Activated CD4-positive, alpha-beta T cell treated with anti-CD3 and anti-CD28 coated beads for 48 hours (primary cell): ENCODE measurements around the gene RASD2.
"Not testable (repeated sequence)": the region's sequence is repeated elsewhere in the genome, so short reads cannot be mapped to it uniquely, and the experiment has no call there.

Experiments
- DNase-seq: peaks from one replicate; pipeline ENCODE4 v3.0.0-alpha.2; 2020

RASD2 gene

DNA sequence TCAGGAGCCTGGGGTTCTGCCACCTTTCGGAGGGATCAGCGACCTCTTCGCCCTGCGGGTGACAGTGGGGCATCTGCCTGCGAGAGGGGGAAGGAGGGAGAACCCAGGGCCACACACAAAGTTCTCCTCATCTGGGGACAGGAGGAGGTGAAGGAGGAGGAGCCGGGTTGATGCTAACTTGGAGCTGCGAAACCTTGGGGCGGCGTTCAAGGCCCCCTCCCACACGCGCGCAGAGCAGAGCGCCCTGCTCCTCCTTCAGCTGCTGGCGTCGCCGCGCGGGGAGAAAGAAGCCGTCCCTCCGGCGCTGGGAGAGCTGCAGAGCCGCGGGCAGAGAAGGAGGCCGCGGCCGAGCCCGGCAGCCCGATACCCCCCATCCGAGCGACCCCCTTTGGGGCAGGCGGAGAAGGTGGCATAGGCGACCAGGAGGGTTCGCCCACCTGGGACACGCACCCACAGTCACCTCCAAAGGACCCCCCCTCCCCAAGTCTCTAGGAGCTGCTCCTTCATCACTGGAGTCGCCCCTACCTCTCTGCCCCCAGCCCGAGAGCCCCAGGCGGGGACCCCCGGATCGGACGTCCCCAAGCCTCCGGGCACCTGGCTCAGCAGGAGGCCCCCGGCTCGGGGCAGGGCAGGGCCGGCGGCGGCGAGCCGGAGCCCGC, at the start of gene RASD2:
Gene RASD2, plus strand, starts transcription at position 237 of the 659 bp plus-strand sequence. CDS start 5,979 bp downstream, outside the sequence.
- DNase-seq: peak; percentile 64

- not testable (repeated sequence) for DNase-seq
Measured at GRCh38 chr22:35491061-35491907, 49.3 kb upstream of the RASD2 start.

DNA sequence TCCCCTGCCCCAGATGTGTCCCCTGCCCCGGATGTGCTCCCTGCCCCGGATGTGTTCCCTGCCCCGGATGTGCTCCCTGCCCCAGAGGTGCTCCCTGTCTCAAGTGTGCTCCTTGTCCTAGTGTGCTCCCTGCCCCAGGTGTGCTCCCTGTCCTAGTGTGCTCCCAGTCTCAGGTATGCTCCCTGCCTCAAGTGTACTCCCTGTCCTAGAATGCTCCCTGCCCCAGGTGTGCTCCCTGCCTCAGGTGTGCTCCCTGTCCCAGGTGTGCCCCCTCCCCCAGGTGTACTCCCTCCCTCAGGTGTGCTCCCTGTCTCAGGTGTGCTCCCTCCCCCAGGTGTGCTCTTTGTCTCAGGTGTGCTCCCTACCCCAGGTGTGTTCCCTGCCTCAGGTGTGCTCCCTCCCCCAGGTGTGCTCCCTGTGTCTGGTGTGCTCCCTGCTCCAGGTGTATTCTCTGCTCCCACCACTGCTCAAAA, 48.7 kb upstream of the RASD2 start:
- no peak for DNase-seq

GRCh38 chr22:35493074-35493473, 47.6 kb upstream of the RASD2 start:
- DNase-seq: no peak

DNA sequence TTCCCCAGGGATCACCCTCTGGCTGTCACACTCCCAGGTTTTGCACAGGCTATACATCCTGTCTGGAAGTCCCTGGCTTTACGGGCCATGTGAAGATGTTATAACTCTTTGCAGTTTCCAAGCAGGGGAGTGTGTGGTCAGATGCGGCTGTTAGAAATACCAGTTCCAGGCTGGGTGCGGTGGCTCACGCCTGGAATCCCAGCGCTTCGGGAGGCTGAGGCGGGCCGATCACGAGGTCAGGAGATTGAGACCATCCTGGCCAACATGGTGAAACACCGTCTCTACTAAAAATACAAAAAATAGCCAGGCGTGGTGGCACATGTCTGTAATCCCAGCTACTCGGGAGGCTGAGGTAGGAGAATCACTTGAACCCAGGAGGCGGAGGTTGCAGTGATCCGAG, 44.9 kb upstream of the RASD2 start:
- DNase-seq: not testable (repeated sequence)

- no peak for DNase-seq
Measured at GRCh38 chr22:35496768-35497312, 43.8 kb upstream of the RASD2 start.

- DNase-seq: no peak
Measured at GRCh38 chr22:35498026-35498800, 42.4 kb upstream of the RASD2 start.

DNA sequence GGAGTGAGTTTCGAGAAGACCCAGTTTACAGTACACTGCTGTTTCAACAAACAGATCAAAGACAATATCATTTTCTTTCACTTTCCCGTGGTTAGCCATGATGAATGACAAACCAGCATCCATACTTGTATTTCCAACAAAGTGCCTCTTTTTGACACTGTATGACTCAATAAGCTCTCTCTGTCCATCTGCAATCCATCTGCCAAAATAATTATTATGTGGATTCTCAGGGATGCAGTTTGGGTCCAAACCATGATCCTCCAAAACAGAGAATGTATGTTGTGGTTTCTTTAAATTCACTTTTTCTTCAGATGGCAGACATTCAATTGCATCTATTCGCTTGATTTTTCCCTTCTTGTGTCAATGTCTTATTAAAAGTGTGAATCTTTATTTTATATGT, 37.8 kb upstream of the RASD2 start:
- DNase-seq: no peak

- no peak for DNase-seq
Measured at GRCh38 chr22:35505399-35506258, 35.0 kb upstream of the RASD2 start.

GRCh38 chr22:35506259-35506570, 34.4 kb upstream of the RASD2 start:
- DNase-seq: no peak

- DNase-seq: not testable (repeated sequence)
Measured at GRCh38 chr22:35507851-35508250, 32.8 kb upstream of the RASD2 start.

- DNase-seq: no peak
Measured at GRCh38 chr22:35509451-35509850, 31.2 kb upstream of the RASD2 start.

GRCh38 chr22:35509960-35510359, 30.7 kb upstream of the RASD2 start:
- DNase-seq: no peak

DNA sequence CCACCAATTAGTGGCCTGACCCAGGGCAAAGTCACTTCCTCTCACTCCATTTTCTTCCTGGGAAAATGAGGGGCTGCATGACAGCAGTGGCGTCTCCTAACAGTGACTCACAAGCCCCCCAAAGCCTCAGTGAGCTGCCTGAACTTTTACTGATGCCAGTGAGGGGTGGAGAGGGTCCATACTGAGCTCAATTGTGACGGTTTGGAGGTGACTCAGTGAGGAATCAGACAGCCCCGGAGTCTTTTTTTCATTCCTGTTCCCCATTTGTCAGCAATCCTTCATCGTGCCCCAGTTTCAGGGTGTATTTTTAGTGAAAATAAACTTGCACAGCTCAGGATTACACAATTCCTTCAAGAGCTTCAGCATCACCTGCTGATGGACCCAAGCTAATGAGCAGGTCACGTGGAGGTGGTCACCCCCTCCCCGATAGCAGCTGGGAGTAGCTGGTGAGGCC, 30.1 kb upstream of the RASD2 start:
- no peak for DNase-seq

DNA sequence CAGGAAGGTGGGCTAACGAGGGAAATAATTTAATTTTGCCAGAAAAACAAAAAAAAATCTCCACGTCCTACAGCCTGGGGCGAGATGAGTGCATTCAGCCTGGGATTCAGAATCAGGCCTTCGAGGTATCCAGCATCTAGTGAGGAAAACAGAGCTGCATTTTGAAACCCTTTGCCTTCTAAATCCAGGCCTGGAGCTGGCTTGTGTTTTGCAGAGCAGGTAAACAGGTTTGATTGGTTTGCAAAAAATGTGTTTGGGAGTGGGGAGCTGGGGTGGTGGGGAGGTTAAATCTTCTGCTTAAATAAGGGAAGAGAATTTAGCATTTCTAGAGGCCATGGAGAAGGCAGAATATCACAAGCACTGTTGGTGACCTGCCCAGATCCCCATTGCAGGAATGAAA, 29.7 kb upstream of the RASD2 start:
- DNase-seq: no peak

GRCh38 chr22:35514366-35514765, 26.3 kb upstream of the RASD2 start:
- DNase-seq: no peak

GRCh38 chr22:35515952-35516351, 24.7 kb upstream of the RASD2 start:
- DNase-seq: not testable (repeated sequence)

DNA sequence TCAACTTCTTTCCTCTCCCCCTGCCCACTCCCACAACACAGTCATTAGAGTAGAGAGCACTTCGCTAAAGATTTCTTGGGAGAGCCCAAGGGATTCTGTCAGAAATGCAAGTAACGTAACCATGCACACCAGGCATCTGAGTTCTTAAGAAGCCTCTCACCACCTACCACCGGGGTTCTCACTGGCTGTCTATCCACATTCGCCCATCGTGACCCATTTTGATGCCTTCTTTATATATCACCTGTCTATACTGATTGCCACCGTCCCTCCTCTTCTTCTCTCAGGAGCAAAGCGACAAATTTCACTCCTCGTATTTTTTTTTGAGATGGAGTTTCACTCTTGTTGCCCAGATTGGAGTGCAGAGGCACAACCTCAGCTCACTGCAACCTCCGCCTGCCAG, 23.9 kb upstream of the RASD2 start:
- DNase-seq: no peak

GRCh38 chr22:35517207-35517606, 23.4 kb upstream of the RASD2 start:
- no peak for DNase-seq

GRCh38 chr22:35517769-35518530, 22.7 kb upstream of the RASD2 start:
- DNase-seq: no peak

GRCh38 chr22:35518811-35519210, 21.8 kb upstream of the RASD2 start:
- DNase-seq: no peak
